ENCODE measurements around the gene ARMC6.
"Not testable (repeated sequence)": the region's sequence is repeated elsewhere in the genome, so short reads cannot be mapped to it uniquely, and the experiment has no call there.

Gene ARMC6

GRCh38 chr19:19022380-19022961 lies 10.9 kb upstream of the ARMC6 start:
- no peak for DNase-seq (ENCODE audit: low spot score)

- DNase-seq (ENCODE audit: low spot score) = not testable (repeated sequence)
Observed at GRCh38 chr19:19023376-19023775, 10.0 kb upstream of the ARMC6 start.

- no peak for DNase-seq (ENCODE audit: low spot score)
Observed at GRCh38 chr19:19025861-19026260, 7.5 kb upstream of the ARMC6 start.

- no peak for DNase-seq (ENCODE audit: low spot score)
Observed at GRCh38 chr19:19026299-19026971, 7.0 kb upstream of the ARMC6 start.

GRCh38 chr19:19027228-19027627 lies 6.2 kb upstream of the ARMC6 start:
- no peak for DNase-seq (ENCODE audit: low spot score)

- no peak for DNase-seq (ENCODE audit: low spot score)
Observed at GRCh38 chr19:19028526-19028925, 4.9 kb upstream of the ARMC6 start.

GRCh38 chr19:19031891-19032290 lies 1.5 kb upstream of the ARMC6 start:
- no peak for DNase-seq (ENCODE audit: low spot score)

- peak; percentile 48 for DNase-seq (ENCODE audit: low spot score)
Observed at GRCh38 chr19:19032420-19033175, 805 bp upstream of the ARMC6 start.

- DNase-seq (ENCODE audit: low spot score) = peak; percentile 44
Observed at GRCh38 chr19:19033176-19033425, 302 bp upstream of the ARMC6 start.

- DNase-seq (ENCODE audit: low spot score) = peak; percentile 90
Observed at GRCh38 chr19:19034204-19034624, 811 bp downstream of the ARMC6 start.

GRCh38 chr19:19039901-19040300 lies 6.5 kb downstream of the ARMC6 start:
- DNase-seq (ENCODE audit: low spot score) = no peak

GRCh38 chr19:19040417-19040816 lies 7.0 kb downstream of the ARMC6 start:
- no peak for DNase-seq (ENCODE audit: low spot score)

GRCh38 chr19:19042732-19043280 lies 9.4 kb downstream of the ARMC6 start:
- no peak for DNase-seq (ENCODE audit: low spot score)

- no peak for DNase-seq (ENCODE audit: low spot score)
Observed at GRCh38 chr19:19043481-19043880, 10.1 kb downstream of the ARMC6 start.

- DNase-seq (ENCODE audit: low spot score) = no peak
Observed at GRCh38 chr19:19043881-19044280, 10.5 kb downstream of the ARMC6 start.

- DNase-seq (ENCODE audit: low spot score) = no peak
Observed at GRCh38 chr19:19049406-19049805, 16.0 kb downstream of the ARMC6 start.

GRCh38 chr19:19050104-19050503 lies 16.7 kb downstream of the ARMC6 start:
- DNase-seq (ENCODE audit: low spot score) = no peak

- DNase-seq (ENCODE audit: low spot score) = no peak
Observed at GRCh38 chr19:19050731-19051130, 17.3 kb downstream of the ARMC6 start.

GRCh38 chr19:19051478-19052213 lies 18.2 kb downstream of the ARMC6 start:
- DNase-seq (ENCODE audit: low spot score) = no peak

- no peak for DNase-seq (ENCODE audit: low spot score)
Observed at GRCh38 chr19:19052921-19053320, 19.5 kb downstream of the ARMC6 start.

- DNase-seq (ENCODE audit: low spot score) = peak; percentile 96
Observed at GRCh38 chr19:19053508-19054314, 20.3 kb downstream of the ARMC6 start.
